Keratinocyte (primary cell): Measurements from ENCODE around the gene CCDC18. TPM values are rescaled to one million over a fixed set of nuclear protein-coding genes. Genes with fewer than 3 reads are reported as not detected.

ENCODE experiments used
- DNase-seq: peaks from one replicate; pipeline ENCODE4 v3.0.0-alpha.2; 2011; ENCODE audit warnings: low read depth, missing footprints, low spot score
- FAIRE-seq: peaks from 2 replicates; lab custom pipeline; 2011; peaks lifted over from hg19 to GRCh38; lab: Jason Lieb, UNC
- H2AFZ ChIP-seq: 2 replicates; pipeline ENCODE4 v1.6.0; 2012; ENCODE audit warnings: low read length, control low read depth, inconsistent platforms; ENCODE audit not compliant: control insufficient read depth
- H3K27ac ChIP-seq: 2 replicates; pipeline ENCODE4 v1.5.1; 2011; ENCODE audit warnings: low read length; ENCODE audit not compliant: control insufficient read depth, insufficient read depth
- H3K27me3 ChIP-seq: 3 replicates; pipeline ENCODE4 v1.6.0; 2011; ENCODE audit warnings: low read length; ENCODE audit not compliant: control insufficient read depth, insufficient read depth; ENCODE audit errors: extremely low read depth
- H3K36me3 ChIP-seq, 2 experiments: 2 replicates in 1 of 2; 3 replicates in 1 of 2; pipeline ENCODE4 v1.5.1; 2011; ENCODE audit warnings: low read length in 2 of 2, mild to moderate bottlenecking in 1 of 2; ENCODE audit not compliant: control insufficient read depth in 2 of 2, insufficient read depth in 2 of 2; ENCODE audit errors: extremely low read depth in 1 of 2
- H3K4me1 ChIP-seq: 3 replicates; pipeline ENCODE4 v1.5.1; 2011; ENCODE audit warnings: low read length; ENCODE audit not compliant: control insufficient read depth, insufficient read depth; ENCODE audit errors: extremely low read depth
- H3K4me2 ChIP-seq: 3 replicates; pipeline ENCODE4 v1.6.0; 2011; ENCODE audit warnings: low read depth, low read length; ENCODE audit not compliant: control insufficient read depth, insufficient read depth; ENCODE audit errors: extremely low read depth
- H3K4me3 ChIP-seq, 3 experiments: fragments of 200-600 bp in 1 of 3; sonication (generic) in 1 of 3; 2 replicates in 2 of 3; 3 replicates in 1 of 3; pipeline ENCODE4 v1.5.1; 2011 to 2016; ENCODE audit warnings: low read length in 3 of 3, mild to moderate bottlenecking in 3 of 3, control low read depth in 2 of 3, inconsistent platforms in 1 of 3, low read depth in 1 of 3, mixed read lengths in 1 of 3, mixed run types in 1 of 3, moderate library complexity in 1 of 3; ENCODE audit not compliant: control insufficient read depth in 2 of 3, insufficient read depth in 2 of 3; ENCODE audit errors: extremely low read depth in 1 of 3
- H3K79me2 ChIP-seq: 2 replicates; pipeline ENCODE4 v1.6.0; 2012; ENCODE audit warnings: low read length; ENCODE audit not compliant: control insufficient read depth, insufficient read depth
- H3K9ac ChIP-seq: 3 replicates; pipeline ENCODE4 v1.6.0; 2011; ENCODE audit warnings: low read length; ENCODE audit not compliant: control insufficient read depth, insufficient read depth; ENCODE audit errors: extremely low read depth
- H3K9me1 ChIP-seq: 3 replicates; pipeline ENCODE4 v1.6.0; 2011; ENCODE audit warnings: low read length; ENCODE audit not compliant: control insufficient read depth, insufficient read depth; ENCODE audit errors: extremely low read depth
- H3K9me3 ChIP-seq: 2 replicates; pipeline ENCODE4 v1.5.1; 2012; ENCODE audit warnings: low read depth, low read length; ENCODE audit not compliant: control insufficient read depth
- H4K20me1 ChIP-seq: 3 replicates; pipeline ENCODE4 v1.6.0; 2011; ENCODE audit warnings: low read length; ENCODE audit not compliant: control insufficient read depth, insufficient read depth; ENCODE audit errors: extremely low read depth
- EZH2 ChIP-seq: IDR thresholded peaks from one replicate; pipeline ENCODE4 v1.6.1; 2012; ENCODE audit warnings: inconsistent platforms, mild to moderate bottlenecking, low read length, moderate library complexity
- dilution Hi-C: fragments of 300-500 bp; cut with MboI; formaldehyde crosslinking; loops from one replicate; pipeline ENCODE4 v1.7.0; 2020; ENCODE audit warnings: low sequenced_read_pairs; ENCODE audit not compliant: extremely low pct_ligation_motif_present
- polyA plus RNA-seq, 5 experiments: library from polyadenylated mRNA; depleted of rRNA in 3 of 5; stranded (reverse) in 3 of 5; stranded (forward) in 1 of 5; unstranded in 1 of 5; fragments of >200 nt; gene quantifications; 1 replicate in 1 of 5; 2 replicates in 3 of 5; 3 replicates in 1 of 5; pipeline versions ENCODE4 v1.2.1 to v1.2.3, GENCODE V29; 2011 to 2012; ENCODE audit warnings: missing spikeins in 2 of 5, low read depth in 1 of 5, low replicate concordance in 1 of 5
- TF ChIP-seq, protein P1 (sequence below), 3 experiments: IDR thresholded peaks in 1 of 3; conservative IDR thresholded peaks in 1 of 3; optimal IDR thresholded peaks in 1 of 3; 2 replicates in 2 of 3; 3 replicates in 1 of 3; pipeline versions ENCODE3 to v1.5.1; 2011; ENCODE audit warnings: low read length in 3 of 3, mild to moderate bottlenecking in 3 of 3, moderate library complexity in 2 of 3, control low read depth in 1 of 3, inconsistent platforms in 1 of 3; ENCODE audit not compliant: insufficient read depth in 2 of 3; ENCODE audit errors: extremely low read depth in 1 of 3

CCDC18 gene
- polyA plus RNA-seq, 1 donor (not counting 4 experiments of a cell fraction or from before 2014, with no cell fraction given), result 6.0 TPM

DNA sequence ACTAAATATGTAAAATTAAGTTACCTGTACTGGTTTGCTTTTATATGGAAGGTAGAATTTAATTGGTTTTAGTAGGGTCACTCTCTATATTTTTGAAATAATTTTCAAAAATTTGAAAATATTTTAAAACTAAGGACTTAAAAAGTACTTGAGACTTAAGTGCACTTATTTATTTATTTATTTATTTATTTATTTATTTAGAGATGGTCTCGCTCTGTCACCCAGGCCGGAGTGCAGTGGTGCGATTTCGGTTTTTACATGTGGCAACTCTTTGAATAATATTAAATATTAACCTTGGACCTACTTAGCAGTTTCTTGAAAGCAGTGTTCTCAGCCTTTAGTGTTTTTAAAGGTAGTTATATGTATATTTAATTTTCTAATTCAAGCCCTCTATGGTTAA, 36.8 kb upstream of the CCDC18 start:
- Histone ChIP-seq H2AFZ (no peak overlapping the region), H3K27ac (no peak overlapping the region), H3K9me3 (no peaks in the 10 kb centered on the region), H3K79me2 (no peaks in the 10 kb centered on the region), H3K9me1 (no peaks in the 10 kb centered on the region), H3K36me3 (peaks cover 2 to 6% of the 10 kb centered on the region in 2 experiments), H4K20me1 (no peaks in the 10 kb centered on the region), H3K9ac (no peak overlapping the region), H3K4me2 (no peak overlapping the region), H3K4me1 (peaks cover 12% of the 10 kb centered on the region), H3K4me3 (no peak overlapping the region), H3K27me3 (no peaks in the 10 kb centered on the region)
- TF ChIP-seq EZH2, result no peak
- TF ChIP-seq, protein P1, sequence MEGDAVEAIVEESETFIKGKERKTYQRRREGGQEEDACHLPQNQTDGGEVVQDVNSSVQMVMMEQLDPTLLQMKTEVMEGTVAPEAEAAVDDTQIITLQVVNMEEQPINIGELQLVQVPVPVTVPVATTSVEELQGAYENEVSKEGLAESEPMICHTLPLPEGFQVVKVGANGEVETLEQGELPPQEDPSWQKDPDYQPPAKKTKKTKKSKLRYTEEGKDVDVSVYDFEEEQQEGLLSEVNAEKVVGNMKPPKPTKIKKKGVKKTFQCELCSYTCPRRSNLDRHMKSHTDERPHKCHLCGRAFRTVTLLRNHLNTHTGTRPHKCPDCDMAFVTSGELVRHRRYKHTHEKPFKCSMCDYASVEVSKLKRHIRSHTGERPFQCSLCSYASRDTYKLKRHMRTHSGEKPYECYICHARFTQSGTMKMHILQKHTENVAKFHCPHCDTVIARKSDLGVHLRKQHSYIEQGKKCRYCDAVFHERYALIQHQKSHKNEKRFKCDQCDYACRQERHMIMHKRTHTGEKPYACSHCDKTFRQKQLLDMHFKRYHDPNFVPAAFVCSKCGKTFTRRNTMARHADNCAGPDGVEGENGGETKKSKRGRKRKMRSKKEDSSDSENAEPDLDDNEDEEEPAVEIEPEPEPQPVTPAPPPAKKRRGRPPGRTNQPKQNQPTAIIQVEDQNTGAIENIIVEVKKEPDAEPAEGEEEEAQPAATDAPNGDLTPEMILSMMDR (optimal IDR thresholded peaks at IDR 0.05 in 1 of 3, IDR thresholded peaks at IDR 0.05 in 1 of 3, conservative IDR thresholded peaks at IDR 0.05 in 1 of 3; ENCODE audit: extremely low read depth in 1 of 3, insufficient read depth in 2 of 3, low read length in 3 of 3), result no peak
- no peak for FAIRE-seq
- dilution Hi-C loops, result no loop called here
- DNase-seq, result no peak

DNA sequence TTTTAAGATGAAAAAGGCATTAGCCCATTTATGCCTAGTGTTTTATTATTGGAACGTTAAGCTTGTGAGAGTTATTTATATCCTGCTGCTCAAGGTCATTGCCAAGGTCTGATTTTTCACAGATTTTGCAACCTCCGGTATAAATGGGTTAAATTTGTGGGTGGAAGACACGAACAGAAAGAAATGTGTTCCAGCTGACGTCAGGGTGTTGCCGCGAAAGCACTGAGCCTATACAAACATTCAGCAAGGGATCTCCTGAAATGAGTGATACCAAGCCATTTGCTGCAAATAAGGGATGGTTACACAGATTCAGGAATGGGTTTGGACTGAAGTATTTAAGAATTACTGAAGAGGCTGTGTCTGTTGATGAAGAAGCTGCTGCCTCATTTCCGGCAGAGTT, 32.5 kb upstream of the CCDC18 start:
- TF ChIP-seq, protein P1 (optimal IDR thresholded peaks at IDR 0.05 in 1 of 3, IDR thresholded peaks at IDR 0.05 in 1 of 3, conservative IDR thresholded peaks at IDR 0.05 in 1 of 3; ENCODE audit: extremely low read depth in 1 of 3, insufficient read depth in 2 of 3, low read length in 3 of 3), result no peak
- TF ChIP-seq EZH2, result no peak
- dilution Hi-C loops, result no loop called here
- Histone ChIP-seq H3K79me2 (no peaks in the 10 kb centered on the region), H3K9me1 (no peaks in the 10 kb centered on the region), H3K27me3 (no peaks in the 10 kb centered on the region), H2AFZ (no peak overlapping the region), H3K4me3 (no peak overlapping the region), H4K20me1 (no peaks in the 10 kb centered on the region), H3K36me3 (peaks cover 7 to 13% of the 10 kb centered on the region in 2 experiments), H3K9me3 (no peaks in the 10 kb centered on the region), H3K27ac (no peak overlapping the region), H3K4me2 (no peak overlapping the region), H3K4me1 (peaks cover 4% of the 10 kb centered on the region), H3K9ac (no peak overlapping the region)
- FAIRE-seq, result no peak
- DNase-seq, result no peak
